Raji (cell line): ENCODE data around the gene PITPNM1.

ENCODE experiments used
- POLR2A ChIP-seq: IDR thresholded peaks from 2 replicates; pipeline ENCODE4 v1.6.1; 2011; ENCODE audit warnings: low read depth, low read length, control low read depth; ENCODE audit not compliant: insufficient read depth

PITPNM1 gene

GRCh38 chr11:67528376-67528775 lies 23.2 kb upstream of the PITPNM1 start:
- no peak for TF ChIP-seq POLR2A

GRCh38 chr11:67525275-67525976 lies 20.3 kb upstream of the PITPNM1 start:
- TF ChIP-seq POLR2A, result no peak

GRCh38 chr11:67524480-67524808 lies 19.3 kb upstream of the PITPNM1 start:
- no peak for TF ChIP-seq POLR2A

GRCh38 chr11:67523556-67524479 lies 18.7 kb upstream of the PITPNM1 start:
- no peak for TF ChIP-seq POLR2A

- TF ChIP-seq POLR2A, result no peak
Measured at GRCh38 chr11:67522844-67523555, 17.8 kb upstream of the PITPNM1 start, which contains the start of gene CABP2. CABP2 (minus strand) TSS chr11:67523446; CDS start chr11:67523326, 120 bp downstream.

- no peak for TF ChIP-seq POLR2A
Measured at GRCh38 chr11:67522338-67522737, 17.2 kb upstream of the PITPNM1 start.

- no peak for TF ChIP-seq POLR2A
Measured at GRCh38 chr11:67521924-67522323, 16.8 kb upstream of the PITPNM1 start.

- no peak for TF ChIP-seq POLR2A
Measured at GRCh38 chr11:67520856-67521824, 16.0 kb upstream of the PITPNM1 start.

- no peak for TF ChIP-seq POLR2A
Measured at GRCh38 chr11:67519726-67520125, 14.6 kb upstream of the PITPNM1 start.

- no peak for TF ChIP-seq POLR2A
Measured at GRCh38 chr11:67517784-67518552, 12.8 kb upstream of the PITPNM1 start.

GRCh38 chr11:67516806-67517205 lies 11.6 kb upstream of the PITPNM1 start:
- no peak for TF ChIP-seq POLR2A

GRCh38 chr11:67514116-67514515 lies 9.0 kb upstream of the PITPNM1 start:
- TF ChIP-seq POLR2A, result no peak

- no peak for TF ChIP-seq POLR2A
Measured at GRCh38 chr11:67510023-67510345, 4.8 kb upstream of the PITPNM1 start.
